Naive B cell (primary cell): ENCODE data around the gene POLG2. TPM values are rescaled to one million over a fixed set of nuclear protein-coding genes. Genes with fewer than 3 reads are reported as not detected.
"Not testable (repeated sequence)": the region's sequence is repeated elsewhere in the genome, so short reads cannot be mapped to it uniquely, and the experiment has no call there.

Experiments used
- ATAC-seq, 2 donors: fragments of 150-1000 bp; cut with Tn5 transposase; 2 replicates each; pipeline ENCODE4 v1.10.0; 2021; ENCODE audit warnings: low read depth in 2 of 2, mild to moderate bottlenecking in 2 of 2, moderate library complexity in 2 of 2
- DNase-seq: peaks from one replicate; pipeline ENCODE4 v3.0.0; 2022
- H3K27ac Mint-ChIP-seq, 6 donors: one replicate each; pipeline ENCODE4 v1.8.0; 2020 to 2022; ENCODE audit warnings: mild to moderate bottlenecking in 6 of 6, mixed read lengths in 6 of 6, moderate library complexity in 5 of 6, inconsistent platforms in 2 of 6
- H3K27me3 Mint-ChIP-seq, 3 donors: one replicate each; pipeline ENCODE4 v1.8.0; 2021 to 2022; ENCODE audit warnings: mixed read lengths in 3 of 3, mild to moderate bottlenecking in 1 of 3
- H3K36me3 Mint-ChIP-seq, 2 donors: one replicate each; pipeline ENCODE4 v1.8.0; 2020 to 2022; ENCODE audit warnings: mixed read lengths in 2 of 2, inconsistent platforms in 1 of 2, mild to moderate bottlenecking in 1 of 2
- H3K4me1 Mint-ChIP-seq, 3 donors: one replicate each; pipeline ENCODE4 v1.8.0; 2020 to 2022; ENCODE audit warnings: mixed read lengths in 3 of 3, inconsistent platforms in 1 of 3, mild to moderate bottlenecking in 1 of 3, moderate library complexity in 1 of 3
- H3K4me3 Mint-ChIP-seq, 8 donors: one replicate each; pipeline ENCODE4 v1.8.0; 2020 to 2022; ENCODE audit warnings: mild to moderate bottlenecking in 8 of 8, mixed read lengths in 8 of 8, moderate library complexity in 8 of 8, inconsistent platforms in 2 of 8
- H3K9me3 Mint-ChIP-seq, 7 donors: one replicate each; pipeline ENCODE4 v1.8.0; 2020 to 2022; ENCODE audit warnings: mixed read lengths in 7 of 7, mild to moderate bottlenecking in 5 of 7, inconsistent platforms in 2 of 7, moderate library complexity in 1 of 7
- polyA plus RNA-seq, 6 donors: library from polyadenylated mRNA; unstranded; fragments of 300-500 nt; fragmentation: Illumina TruSeq; gene quantifications; one replicate each; pipeline ENCODE4 v1.2.3, GENCODE V29; 2021; ENCODE audit warnings: low read depth in 6 of 6

The POLG2 gene
- polyA plus RNA-seq, 6 donors from 2014 or later = 8.5 to 14.1 (median 9.9) TPM

DNA sequence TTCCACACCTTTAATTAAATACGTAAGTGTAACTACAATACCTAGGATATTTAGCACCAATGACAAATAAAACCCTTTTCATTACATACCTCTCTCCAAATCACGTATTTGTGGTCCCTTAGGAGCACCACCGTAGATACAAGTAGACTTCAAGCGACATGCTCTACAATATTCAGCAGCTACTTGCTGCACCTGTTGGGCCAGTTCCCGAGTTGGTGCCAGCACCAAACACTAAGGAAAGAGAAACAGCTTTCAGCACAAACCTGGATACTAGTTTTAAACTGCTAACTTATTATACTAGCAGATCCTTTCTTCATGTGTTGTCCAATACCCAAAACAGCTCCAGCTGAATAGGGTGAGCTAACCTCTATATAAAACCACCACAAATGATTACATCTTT is 6.5 kb upstream of the POLG2 start:
- ATAC-seq (no peak), DNase-seq (peak; percentile 5)
- Mint-ChIP-seq H3K36me3 (peaks cover 53 to 55% of the 10 kb centered on the region in 2 donors), H3K9me3 (peaks cover 0 to 5% (median 0%) of the 10 kb centered on the region in 7 donors), H3K4me3 (peak overlapping the region in 5 of 8 donors; percentile 10 to 100 (median 83)), H3K27me3 (no peaks in the 10 kb centered on the region), H3K27ac (peak overlapping the region in 2 of 6 donors; percentile 92 to 100), H3K4me1 (peaks cover 48 to 62% (median 49%) of the 10 kb centered on the region in 3 donors)

DNA sequence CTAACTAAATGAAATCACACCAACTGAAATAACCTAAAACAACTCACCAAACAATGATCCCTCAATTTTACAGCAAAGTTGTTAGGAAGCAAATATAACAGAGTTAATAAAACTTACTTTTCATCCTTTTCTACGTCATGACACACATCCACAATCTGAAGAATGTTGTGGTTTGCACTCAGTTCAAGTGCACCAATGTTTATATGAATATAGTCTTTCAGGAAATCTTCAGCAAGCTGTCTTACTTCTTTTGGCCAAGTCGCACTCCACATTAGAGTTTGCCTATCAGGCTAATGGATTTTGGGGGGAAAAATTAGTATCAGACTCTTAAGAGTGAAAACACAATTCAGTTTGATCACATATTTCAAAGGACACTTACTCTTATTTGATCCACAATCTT is 6.0 kb upstream of the POLG2 start:
- peak overlapping the region in 3 of 6 donors; percentile 24 to 100 (median 92) for H3K27ac Mint-ChIP-seq
- peaks cover 0 to 5% (median 0%) of the 10 kb centered on the region in 7 donors for H3K9me3 Mint-ChIP-seq
- H3K4me1 Mint-ChIP-seq = peaks cover 44 to 64% (median 47%) of the 10 kb centered on the region in 3 donors
- peaks cover 53 to 55% of the 10 kb centered on the region in 2 donors for H3K36me3 Mint-ChIP-seq
- no peak for ATAC-seq
- DNase-seq = peak; percentile 3
- H3K4me3 Mint-ChIP-seq = peak overlapping the region in 3 of 8 donors; percentile 2 to 100 (median 10)
- no peaks in the 10 kb centered on the region for H3K27me3 Mint-ChIP-seq

DNA sequence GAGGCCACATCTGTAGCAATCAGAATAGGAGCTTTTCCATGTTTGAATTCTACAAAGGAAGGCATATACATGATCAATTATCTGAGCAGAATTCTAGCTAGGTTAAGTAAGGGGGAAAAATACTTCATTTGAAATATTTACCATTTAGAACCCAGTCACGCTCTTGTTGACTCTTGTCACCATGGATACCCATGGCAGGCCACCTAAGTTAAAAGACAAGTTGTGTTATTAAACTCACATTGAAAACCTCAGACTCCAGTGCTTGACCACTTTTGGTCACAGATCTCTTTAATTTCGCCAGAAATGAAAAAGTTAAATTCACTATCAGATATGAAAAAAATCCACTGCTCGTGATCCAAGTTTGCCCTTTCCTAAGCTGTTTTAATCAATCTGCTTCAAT is 5.2 kb upstream of the POLG2 start:
- Mint-ChIP-seq H3K27ac (peak overlapping the region; percentile 30 to 100 (median 80)), H3K4me1 (peaks cover 47 to 66% (median 47%) of the 10 kb centered on the region in 3 donors), H3K4me3 (peak overlapping the region in 3 of 8 donors; percentile 8 to 100 (median 9)), H3K36me3 (peaks cover 53 to 55% of the 10 kb centered on the region in 2 donors), H3K27me3 (no peaks in the 10 kb centered on the region), H3K9me3 (peaks cover 0 to 5% (median 0%) of the 10 kb centered on the region in 7 donors)
- no peak for ATAC-seq
- DNase-seq = peak; percentile 5

DNA sequence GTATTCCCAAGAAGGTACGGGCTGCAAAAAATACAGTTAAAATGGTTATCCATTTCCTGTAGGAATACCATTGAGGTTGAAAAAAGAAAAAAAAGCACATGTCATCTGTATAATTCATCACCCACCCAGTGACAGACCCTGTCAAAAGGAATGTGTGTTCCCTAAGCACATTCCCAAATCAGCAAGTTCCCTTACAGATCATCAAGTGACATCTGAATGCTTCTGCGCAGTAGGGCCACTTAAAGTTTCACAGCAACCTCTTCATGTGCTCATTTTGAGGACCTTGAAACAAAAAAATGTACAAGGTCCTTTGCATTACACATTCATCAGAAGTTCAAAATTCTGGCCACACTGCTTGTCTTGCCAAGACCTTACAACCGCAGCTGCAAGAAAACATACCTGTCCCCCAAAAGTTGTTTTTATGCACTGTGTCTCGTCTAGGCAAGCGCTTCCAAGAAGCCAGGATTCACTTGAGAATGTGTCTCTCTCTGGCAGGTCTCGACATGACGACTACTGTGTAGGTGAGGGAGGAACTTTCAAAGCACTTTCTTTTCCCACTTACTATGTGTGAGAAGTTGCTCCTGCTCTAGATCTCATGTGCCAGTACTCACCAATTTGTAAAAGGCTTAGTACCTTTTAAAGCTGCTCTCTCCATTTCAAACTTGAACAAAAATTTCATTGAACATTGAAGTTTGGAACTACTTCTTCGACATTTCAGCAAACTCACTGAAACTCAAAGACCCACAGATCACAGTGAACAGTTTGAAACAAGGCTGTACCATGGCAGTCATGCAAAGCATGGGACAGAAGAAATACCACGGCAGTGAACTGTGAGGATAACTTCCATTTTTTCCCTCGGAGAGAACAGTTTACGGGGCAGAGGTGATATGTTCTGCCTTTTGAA is 4.3 kb upstream of the POLG2 start:
- peaks cover 53 to 55% of the 10 kb centered on the region in 2 donors for H3K36me3 Mint-ChIP-seq
- H3K4me1 Mint-ChIP-seq = peaks cover 54 to 75% (median 56%) of the 10 kb centered on the region in 3 donors

DNA sequence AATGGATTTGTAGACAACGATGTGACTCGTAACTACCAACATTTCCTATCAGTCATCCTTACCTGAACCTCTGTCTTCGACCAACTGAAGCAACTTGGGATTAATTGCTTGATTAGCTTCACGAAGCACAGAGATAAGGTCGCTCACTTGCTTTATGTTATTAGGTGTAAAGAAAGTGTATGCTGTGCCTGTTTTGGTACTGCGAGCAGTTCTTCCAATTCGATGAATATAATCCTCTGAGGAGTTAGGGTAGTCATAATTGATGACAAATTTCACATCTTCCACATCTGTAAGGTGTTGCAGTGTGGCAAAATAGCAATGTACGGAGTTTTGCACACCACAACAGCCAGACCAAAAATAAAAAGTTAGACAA is 3.6 kb upstream of the POLG2 start:
- DNase-seq = peak; percentile 5

More for the DNA sequence above, 4.3 kb upstream of the POLG2 start:
- Mint-ChIP-seq H3K27ac (peak overlapping the region in 5 of 6 donors; percentile 33 to 100 (median 83)), H3K9me3 (peaks cover 0 to 8% (median 0%) of the 10 kb centered on the region in 7 donors), H3K4me3 (peak overlapping the region in 2 of 8 donors; percentile 43 to 100), H3K27me3 (no peaks in the 10 kb centered on the region)
- DNase-seq = peak; percentile 12
- no peak for ATAC-seq

DNA sequence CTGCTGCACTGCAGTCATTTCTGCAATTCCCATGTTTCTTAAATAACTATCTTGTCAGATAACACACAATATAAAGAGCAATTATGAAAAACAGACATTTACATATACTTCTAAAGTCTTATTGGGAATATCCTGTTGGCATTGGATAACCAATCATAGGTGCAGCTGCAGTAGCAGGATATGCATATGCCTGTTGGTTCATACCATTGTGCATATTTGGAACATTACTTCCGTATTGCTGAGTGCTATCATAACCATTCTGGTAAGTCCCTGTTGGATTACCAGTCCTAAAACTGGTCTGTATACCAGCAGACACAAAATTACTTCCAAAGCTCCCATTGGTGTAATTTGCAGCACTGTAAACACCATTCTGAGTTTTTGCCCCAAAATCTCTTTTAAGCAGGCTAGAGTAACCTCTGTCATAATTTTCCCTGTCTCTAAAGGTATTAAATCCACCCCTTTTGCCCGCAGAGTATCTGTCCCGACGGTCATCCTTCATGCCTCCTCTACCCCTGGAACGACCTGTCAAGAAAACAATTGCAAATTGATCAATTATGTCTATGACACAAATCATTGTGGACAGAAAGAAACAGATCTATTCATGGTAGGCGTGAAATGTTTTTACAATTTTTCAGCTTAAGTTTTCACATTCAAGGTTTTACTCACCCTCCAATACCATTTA is 3.1 kb upstream of the POLG2 start:
- Mint-ChIP-seq H3K9me3 (peaks cover 0 to 2% (median 0%) of the 10 kb centered on the region in 7 donors), H3K36me3 (peaks cover 44% of the 10 kb centered on the region in 2 donors), H3K27ac (peak overlapping the region in 4 of 6 donors; percentile 43 to 100 (median 84)), H3K27me3 (no peaks in the 10 kb centered on the region), H3K4me3 (peak overlapping the region in 4 of 8 donors; percentile 19 to 100 (median 52)), H3K4me1 (peaks cover 56 to 79% (median 67%) of the 10 kb centered on the region in 3 donors)
- peak; percentile 9 for DNase-seq
- ATAC-seq = no peak

More for the DNA sequence above, 3.6 kb upstream of the POLG2 start:
- Mint-ChIP-seq H3K4me1 (peaks cover 57 to 77% (median 63%) of the 10 kb centered on the region in 3 donors), H3K27ac (peak overlapping the region in 2 of 6 donors; percentile 81 to 100), H3K27me3 (no peaks in the 10 kb centered on the region), H3K36me3 (peaks cover 49% of the 10 kb centered on the region in 2 donors), H3K4me3 (peak overlapping the region in 3 of 8 donors; percentile 38 to 100 (median 43)), H3K9me3 (peaks cover 0 to 4% (median 0%) of the 10 kb centered on the region in 7 donors)
- ATAC-seq = no peak

DNA sequence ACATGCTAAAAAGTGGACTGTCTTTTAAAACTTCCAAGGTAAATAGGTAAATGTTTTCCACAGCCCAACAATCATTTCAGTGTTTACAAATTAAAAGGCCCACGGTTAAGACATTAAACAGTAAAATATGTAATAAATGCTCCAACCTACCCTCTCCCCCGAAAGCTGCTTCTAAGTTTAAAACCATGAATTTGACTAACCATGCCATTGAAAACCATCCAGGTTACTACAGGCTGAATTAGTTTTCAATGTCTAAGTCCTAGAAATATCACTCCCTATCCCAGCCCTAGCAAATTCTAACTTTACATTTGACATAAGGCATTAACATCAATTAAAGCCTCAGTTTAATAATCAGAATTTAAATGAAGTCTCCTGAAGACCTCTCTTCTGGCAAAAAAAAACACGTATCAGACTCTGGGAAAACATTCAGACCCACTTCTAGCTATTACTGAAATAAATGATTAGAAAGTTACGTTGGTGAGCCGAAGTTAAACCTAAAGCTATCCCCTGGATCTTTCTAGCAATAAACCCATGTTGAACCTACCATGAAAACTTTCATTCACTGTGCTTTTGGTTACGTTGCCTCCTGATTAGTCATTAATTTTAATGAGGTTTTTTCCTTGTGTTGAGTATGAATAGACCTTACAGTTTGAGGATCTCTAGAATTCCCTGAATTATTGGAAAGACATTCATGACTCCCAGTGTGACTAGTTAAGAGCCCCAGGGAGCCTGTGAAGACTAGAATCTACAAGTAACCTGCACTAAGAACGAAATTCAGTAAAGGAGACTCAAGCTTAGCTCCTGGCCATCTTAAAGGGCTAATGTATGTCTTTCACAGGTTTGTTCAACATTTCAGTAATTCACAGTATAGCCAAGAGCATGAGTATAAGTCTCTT is 1.7 kb upstream of the POLG2 start:
- peak; percentile 15 for DNase-seq
- Mint-ChIP-seq H3K9me3 (peaks cover 0 to 2% (median 0%) of the 10 kb centered on the region in 7 donors), H3K27ac (peak overlapping the region in 5 of 6 donors; percentile 53 to 100 (median 94)), H3K4me3 (peak overlapping the region in 5 of 8 donors; percentile 12 to 100 (median 51)), H3K36me3 (peaks cover 35 to 41% of the 10 kb centered on the region in 2 donors), H3K27me3 (no peaks in the 10 kb centered on the region), H3K4me1 (peaks cover 57 to 85% (median 72%) of the 10 kb centered on the region in 3 donors)
- no peak for ATAC-seq

DNA sequence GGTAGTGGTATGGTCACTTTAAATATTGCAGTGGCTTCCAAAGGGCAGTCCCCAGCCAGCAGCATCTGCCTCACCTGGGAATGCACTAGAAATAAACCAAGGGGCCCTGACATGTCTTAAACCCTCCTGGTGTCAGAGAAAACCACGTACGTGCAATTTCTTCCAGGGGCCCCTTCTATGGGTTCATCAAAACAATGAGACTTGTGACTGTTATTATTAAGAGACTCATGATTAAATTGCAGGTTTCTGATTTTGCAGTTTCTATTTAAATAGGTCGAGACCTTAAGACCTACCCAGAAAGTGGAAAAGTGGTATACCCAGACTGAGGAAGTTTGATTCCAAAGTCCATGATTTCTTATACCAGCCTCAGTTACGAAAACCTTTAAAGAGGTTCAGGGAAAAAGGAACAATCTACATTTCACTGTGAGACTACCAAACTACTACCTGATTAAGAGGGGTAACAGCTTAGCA is 746 bp upstream of the POLG2 start:
- Mint-ChIP-seq H3K4me1 (peaks cover 50 to 77% (median 68%) of the 10 kb centered on the region in 3 donors), H3K27me3 (no peaks in the 10 kb centered on the region), H3K27ac (peak overlapping the region; percentile 94 to 100 (median 98)), H3K36me3 (peaks cover 28 to 33% of the 10 kb centered on the region in 2 donors), H3K9me3 (peaks cover 0 to 2% (median 0%) of the 10 kb centered on the region in 7 donors), H3K4me3 (peak overlapping the region; percentile 99 to 100 (median 100))
- no peak for DNase-seq
- no peak for ATAC-seq

DNA sequence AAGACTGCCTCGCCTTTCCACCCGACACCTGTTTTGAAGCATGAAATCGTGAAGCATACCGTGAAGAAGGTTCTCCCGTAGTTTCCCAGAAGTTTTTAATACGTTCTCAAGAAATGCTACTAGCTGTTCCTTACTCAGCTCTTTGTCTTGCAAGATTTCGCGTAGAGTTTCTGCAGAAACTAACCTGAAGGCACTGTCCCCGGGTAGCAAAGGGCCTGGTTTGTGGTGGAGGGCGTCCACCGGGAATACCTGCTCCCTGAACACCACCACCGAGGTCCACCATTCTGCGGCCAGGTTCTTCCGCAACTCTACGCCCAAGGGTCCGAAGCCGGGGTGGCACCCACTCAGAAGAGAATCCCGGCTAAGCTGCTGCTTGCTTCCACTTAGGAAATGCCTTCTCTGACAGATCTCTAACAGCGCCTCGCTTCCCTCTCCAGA is 487 bp downstream of the POLG2 start:
- Mint-ChIP-seq H3K4me1 (peaks cover 39 to 66% (median 64%) of the 10 kb centered on the region in 3 donors), H3K36me3 (peaks cover 15 to 21% of the 10 kb centered on the region in 2 donors), H3K27ac (peak overlapping the region; percentile 94 to 100 (median 98)), H3K9me3 (peaks cover 0 to 2% (median 0%) of the 10 kb centered on the region in 7 donors), H3K4me3 (peak overlapping the region; percentile 99 to 100 (median 100)), H3K27me3 (no peaks in the 10 kb centered on the region)
- ATAC-seq (no peak), DNase-seq (no peak)

DNA sequence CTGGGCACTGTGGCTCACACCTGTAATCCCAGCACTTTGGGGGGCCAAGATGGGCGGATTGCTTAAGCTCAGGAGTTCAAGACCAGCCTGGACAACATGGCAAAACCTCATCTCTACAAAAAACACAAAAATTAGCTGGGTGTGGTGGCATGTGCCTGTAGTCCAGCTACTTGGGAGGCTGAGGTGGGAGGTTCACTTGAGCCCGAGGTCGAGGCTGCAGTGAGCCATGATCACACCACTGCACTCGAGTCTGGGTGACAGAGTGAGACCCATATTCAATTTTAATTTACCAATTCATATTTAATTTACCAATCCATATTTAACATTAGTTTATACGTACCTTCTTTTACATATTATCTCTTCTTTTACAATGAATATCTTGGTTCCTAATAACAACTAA is 1.6 kb downstream of the POLG2 start:
- H3K4me1 Mint-ChIP-seq = peaks cover 29 to 60% (median 54%) of the 10 kb centered on the region in 3 donors
- H3K9me3 Mint-ChIP-seq, ATAC-seq, H3K27me3 Mint-ChIP-seq, DNase-seq, H3K27ac Mint-ChIP-seq: not testable (repeated sequence)
- H3K4me3 Mint-ChIP-seq = peak overlapping the region; percentile 71 to 100 (median 100)
- peaks cover 8 to 19% of the 10 kb centered on the region in 2 donors for H3K36me3 Mint-ChIP-seq

DNA sequence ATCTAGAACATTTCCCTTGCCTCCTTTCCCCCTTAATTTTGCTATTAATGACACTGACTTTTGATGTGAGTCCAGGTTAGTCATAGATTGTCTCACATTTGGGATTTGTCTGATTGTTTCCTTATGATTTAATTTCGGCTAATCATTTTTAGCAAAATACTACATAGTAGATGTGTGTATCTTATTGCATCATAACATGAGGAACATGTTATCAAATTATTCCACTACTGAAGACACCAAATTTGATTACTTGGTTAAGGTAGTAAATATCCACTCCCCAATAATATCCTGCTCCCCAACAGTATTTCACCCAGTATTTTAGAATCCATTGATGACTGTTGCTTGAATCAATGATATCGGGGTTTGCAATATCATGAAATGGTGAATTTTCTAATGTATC is 2.7 kb downstream of the POLG2 start:
- peaks cover 24 to 56% (median 46%) of the 10 kb centered on the region in 3 donors for H3K4me1 Mint-ChIP-seq
- peak overlapping the region in 1 of 6 donors; percentile 21 for H3K27ac Mint-ChIP-seq
- no peaks in the 10 kb centered on the region for H3K27me3 Mint-ChIP-seq
- H3K36me3 Mint-ChIP-seq = peaks cover 7 to 20% of the 10 kb centered on the region in 2 donors
- H3K4me3 Mint-ChIP-seq = peak overlapping the region in 5 of 8 donors; percentile 10 to 99 (median 81)
- no peak for DNase-seq
- peaks cover 0 to 2% (median 0%) of the 10 kb centered on the region in 7 donors for H3K9me3 Mint-ChIP-seq
- no peak for ATAC-seq
